Thyroid gland (tissue), 4 donors: ENCODE data around the gene FAM114A1. TPM values are rescaled to one million over a fixed set of nuclear protein-coding genes. Genes with fewer than 3 reads are reported as not detected.

Experiments
- DNase-seq, 2 donors: peaks; one replicate each; pipeline ENCODE4 v3.0.0-alpha.2; 2019
- H3K27ac ChIP-seq, 3 donors: fragments of 200-600 bp; sonication (generic); 1 replicate in 2 of 3; 2 replicates in 1 of 3; pipeline ENCODE4 v1.5.1; 2016 to 2019; ENCODE audit warnings: mild to moderate bottlenecking in 1 of 3, moderate library complexity in 1 of 3
- H3K27me3 ChIP-seq: fragments of 200-600 bp; sonication (generic); one replicate; pipeline ENCODE4 v1.5.1; 2019
- H3K36me3 ChIP-seq, 2 donors: fragments of 200-600 bp; sonication (generic); one replicate each; pipeline ENCODE4 v1.5.1; 2016 to 2019
- H3K4me1 ChIP-seq, 2 donors: fragments of 200-600 bp; sonication (generic); one replicate each; pipeline ENCODE4 v1.5.1; 2017 to 2019
- H3K4me3 ChIP-seq, 3 donors: fragments of 200-600 bp; sonication (generic); replicated peaks in 1 of 3; 1 replicate in 2 of 3; 2 replicates in 1 of 3; pipeline ENCODE4 v1.5.1; 2016; ENCODE audit warnings: mild to moderate bottlenecking in 1 of 3
- H3K9me3 ChIP-seq: fragments of 200-600 bp; sonication (generic); one replicate; pipeline ENCODE4 v1.5.1; 2017
- CTCF ChIP-seq, 6 experiments: fragments of 200-600 bp in 3 of 6; fragments of 450-650 bp in 3 of 6; sonication (generic) in 3 of 6; IDR thresholded peaks; one replicate each; pipeline ENCODE4 v1.5.1; 2016 to 2019; ENCODE audit warnings: antibody characterized with exemption in 6 of 6, mild to moderate bottlenecking in 2 of 6, inconsistent platforms in 1 of 6, moderate library complexity in 1 of 6
- POLR2A ChIP-seq, 2 donors: fragments of 450-650 bp; IDR thresholded peaks; one replicate each; pipeline ENCODE4 v1.6.1; 2017; ENCODE audit warnings: antibody characterized with exemption in 2 of 2, mild to moderate bottlenecking in 2 of 2, moderate library complexity in 1 of 2
- WGBS, 2 donors: methylation state at CpG; one replicate each; pipeline ENCODE4 v1.1.5; 2017; 5-methylcytosine and 5-hydroxymethylcytosine counted together
- intact Hi-C: fragments of 100-400 bp; cut with DNase I; formaldehyde crosslinking; loops from one replicate; pipeline ENCODE4 v1.15.1; 2023
- total RNA-seq, 4 donors: library from RNA; depleted of rRNA; stranded (reverse); fragments of >200 nt; gene quantifications; one replicate each; pipeline ENCODE4 v1.2.3, GENCODE V29; 2016

FAM114A1 gene
- total RNA-seq, 4 donors from 2014 or later: 80.1 to 144 (median 110) TPM

- no peak for DNase-seq
- 81 to 85% methylated on average over 6 of the region's 6 CpGs for WGBS, 2 donors
- Histone ChIP-seq H3K36me3 (no peaks in the 10 kb centered on the region), H3K27ac (no peak overlapping the region), H3K4me3 (no peak overlapping the region), H3K27me3 (no peaks in the 10 kb centered on the region), H3K9me3 (no peaks in the 10 kb centered on the region), H3K4me1 (peaks cover 14 to 21% of the 10 kb centered on the region in 2 donors)
- TF ChIP-seq CTCF (IDR thresholded peaks at IDR 0.05) (no peak), POLR2A (IDR thresholded peaks at IDR 0.05) (no peak)
- intact Hi-C loops: no loop called here
Measured at GRCh38 chr4:38865445-38865844, 2.2 kb upstream of the FAM114A1 start.

- intact Hi-C loops: no loop called here
- WGBS, 2 donors: 39 to 43% methylated on average over 11 of the region's 11 CpGs
Measured at GRCh38 chr4:38866973-38867477, 581 bp upstream of the FAM114A1 start.

GRCh38 chr4:38868059-38868960 is 704 bp downstream of the FAM114A1 start:
- Histone ChIP-seq H3K4me1 (peaks cover 14 to 21% of the 10 kb centered on the region in 2 donors), H3K27ac (peak overlapping the region; percentile 88 to 90 (median 88)), H3K27me3 (no peaks in the 10 kb centered on the region), H3K9me3 (no peaks in the 10 kb centered on the region), H3K36me3 (no peaks in the 10 kb centered on the region), H3K4me3 (peak overlapping the region; percentile 71 to 82 (median 74))
- TF ChIP-seq CTCF (IDR thresholded peaks at IDR 0.05) (no peak), POLR2A (IDR thresholded peaks at IDR 0.05) (no peak)
- intact Hi-C loops: no loop called here
- WGBS, 2 donors: 15 to 31% methylated on average over 17 to 24 of the region's 30 CpGs
- DNase-seq: peak; percentile 29 to 45

More at GRCh38 chr4:38866973-38867477, 581 bp upstream of the FAM114A1 start:
- peak overlapping the region in 2 of 3 donors; percentile 20 to 33 for H3K4me3 ChIP-seq
- H3K27me3 ChIP-seq: no peaks in the 10 kb centered on the region
- H3K9me3 ChIP-seq: no peaks in the 10 kb centered on the region
- H3K36me3 ChIP-seq: no peaks in the 10 kb centered on the region
- peaks cover 14 to 21% of the 10 kb centered on the region in 2 donors for H3K4me1 ChIP-seq
- peak overlapping the region; percentile 69 to 90 (median 76) for H3K27ac ChIP-seq
- TF ChIP-seq POLR2A (IDR thresholded peaks at IDR 0.05): no peak
- peak in 2 of 6 experiments; percentile 8 to 24 for TF ChIP-seq CTCF (IDR thresholded peaks at IDR 0.05)
- no peak for DNase-seq

GRCh38 chr4:38869511-38869910 is 1.9 kb downstream of the FAM114A1 start:
- 55 to 62% methylated on average over 2 of the region's 2 CpGs for WGBS, 2 donors
- H3K4me1 ChIP-seq: peaks cover 14 to 26% of the 10 kb centered on the region in 2 donors
- H3K27me3 ChIP-seq: no peaks in the 10 kb centered on the region
- no peaks in the 10 kb centered on the region for H3K9me3 ChIP-seq
- DNase-seq: no peak
- intact Hi-C loops: no loop called here
- H3K4me3 ChIP-seq: no peak overlapping the region
- peak overlapping the region in 1 of 3 donors; percentile 88 for H3K27ac ChIP-seq
- H3K36me3 ChIP-seq: no peaks in the 10 kb centered on the region
- no peak for TF ChIP-seq POLR2A (IDR thresholded peaks at IDR 0.05)
- TF ChIP-seq CTCF (IDR thresholded peaks at IDR 0.05): no peak
